ENCODE measurements around the gene COMT.

COMT gene

GRCh38 chr22:19958083-19959042, 16.8 kb downstream of the COMT start:
- no peak for DNase-seq

GRCh38 chr22:19959043-19959586, 17.5 kb downstream of the COMT start:
- DNase-seq = no peak

GRCh38 chr22:19959587-19960490, 18.3 kb downstream of the COMT start:
- DNase-seq = no peak

- no peak for DNase-seq
Observed at GRCh38 chr22:19960491-19961200, 19.1 kb downstream of the COMT start.

- no peak for DNase-seq
Observed at GRCh38 chr22:19961201-19961580, 19.6 kb downstream of the COMT start.

GRCh38 chr22:19961868-19962245, 20.3 kb downstream of the COMT start:
- no peak for DNase-seq

- DNase-seq = peak; percentile 84 to 86
Observed at GRCh38 chr22:19962246-19962908, 20.8 kb downstream of the COMT start.

- DNase-seq = no peak
Observed at GRCh38 chr22:19962909-19963806, 21.6 kb downstream of the COMT start.

GRCh38 chr22:19963863-19964642, 22.5 kb downstream of the COMT start:
- DNase-seq = no peak

- DNase-seq = no peak
Observed at GRCh38 chr22:19964701-19965386, 23.3 kb downstream of the COMT start.

- DNase-seq = no peak
Observed at GRCh38 chr22:19965771-19966709, 24.5 kb downstream of the COMT start.

GRCh38 chr22:19966908-19967750, 25.6 kb downstream of the COMT start:
- no peak for DNase-seq

- DNase-seq = no peak
Observed at GRCh38 chr22:19967850-19968449, 26.4 kb downstream of the COMT start.

GRCh38 chr22:19968450-19968891, 26.9 kb downstream of the COMT start:
- DNase-seq = no peak

GRCh38 chr22:19969141-19969928, 27.8 kb downstream of the COMT start:
- no peak for DNase-seq

- no peak for DNase-seq
Observed at GRCh38 chr22:19970031-19970478, 28.5 kb downstream of the COMT start.
